Natural killer cell treated with Interleukin-12 subunit alpha and Interleukin-12 subunit beta and Interleukin-15 and Interleukin-18, amount 100 ng/mL, for 72 hours (primary cell): ENCODE data around the gene KRT20. TPM values are rescaled to one million over a fixed set of nuclear protein-coding genes. Genes with fewer than 3 reads are reported as not detected.
"Not testable (repeated sequence)": the region's sequence is repeated elsewhere in the genome, so short reads cannot be mapped to it uniquely, and the experiment has no call there.

Experiments used
- ATAC-seq, 2 donors: fragments of 150-1000 bp; cut with Tn5 transposase in 1 of 2; sonication (Bioruptor Pico), chemical (Tn5 transposase) in 1 of 2; 2 replicates each; pipeline ENCODE4 v1.10.0; 2021
- DNase-seq: peaks from one replicate; pipeline ENCODE4 v3.0.0; 2022; ENCODE audit warnings: low spot score
- H3K27ac Mint-ChIP-seq, 2 donors: 1 replicate in 1 of 2; 2 replicates in 1 of 2; pipeline ENCODE4 v1.8.0; 2022; ENCODE audit warnings: mixed read lengths in 2 of 2, mild to moderate bottlenecking in 1 of 2, moderate library complexity in 1 of 2
- H3K27me3 Mint-ChIP-seq, 2 donors: 1 replicate in 1 of 2; 2 replicates in 1 of 2; pipeline ENCODE4 v1.8.0; 2022; ENCODE audit warnings: mixed read lengths in 2 of 2
- H3K36me3 Mint-ChIP-seq: one replicate; pipeline ENCODE4 v1.8.0; 2022; ENCODE audit warnings: mixed read lengths
- H3K4me1 Mint-ChIP-seq, 2 donors: 1 replicate in 1 of 2; 2 replicates in 1 of 2; pipeline ENCODE4 v1.8.0; 2022; ENCODE audit warnings: low read depth in 2 of 2, mixed read lengths in 2 of 2, mild to moderate bottlenecking in 1 of 2
- H3K4me3 Mint-ChIP-seq: one replicate; pipeline ENCODE4 v1.8.0; 2022; ENCODE audit warnings: mixed read lengths
- H3K9me3 Mint-ChIP-seq: 2 replicates; pipeline ENCODE4 v1.8.0; 2022; ENCODE audit warnings: mixed read lengths
- total RNA-seq, 2 donors: library from RNA; stranded (reverse); gene quantifications; one replicate each; pipeline ENCODE4 v1.2.3, GENCODE V29; 2022

Gene KRT20
- total RNA-seq, 2 donors from 2014 or later: not detected

- no peak overlapping the region for H3K27ac Mint-ChIP-seq
- H3K27me3 Mint-ChIP-seq: peaks cover 13 to 24% of the 10 kb centered on the region in 2 donors
- DNase-seq (no peak), ATAC-seq (no peak)
- no peaks in the 10 kb centered on the region for H3K36me3 Mint-ChIP-seq
- H3K4me1 Mint-ChIP-seq: no peaks in the 10 kb centered on the region
- no peak overlapping the region for H3K4me3 Mint-ChIP-seq
- no peaks in the 10 kb centered on the region for H3K9me3 Mint-ChIP-seq
Measured at GRCh38 chr17:40883031-40883430, 2.0 kb downstream of the KRT20 start.

- no peak overlapping the region for H3K4me3 Mint-ChIP-seq
- DNase-seq (no peak), ATAC-seq (no peak)
- no peaks in the 10 kb centered on the region for H3K4me1 Mint-ChIP-seq
- H3K36me3 Mint-ChIP-seq: no peaks in the 10 kb centered on the region
- H3K27me3 Mint-ChIP-seq: peaks cover 12 to 35% of the 10 kb centered on the region in 2 donors
- H3K9me3 Mint-ChIP-seq: no peaks in the 10 kb centered on the region
- no peak overlapping the region for H3K27ac Mint-ChIP-seq
Measured at GRCh38 chr17:40879026-40879425, 6.0 kb downstream of the KRT20 start.

GRCh38 chr17:40878044-40878443 is 7.0 kb downstream of the KRT20 start:
- no peaks in the 10 kb centered on the region for H3K9me3 Mint-ChIP-seq
- no peak overlapping the region for H3K4me3 Mint-ChIP-seq
- H3K36me3 Mint-ChIP-seq: no peaks in the 10 kb centered on the region
- H3K27ac Mint-ChIP-seq: no peak overlapping the region
- ATAC-seq (no peak), DNase-seq (no peak)
- H3K27me3 Mint-ChIP-seq: peaks cover 7 to 32% of the 10 kb centered on the region in 2 donors
- H3K4me1 Mint-ChIP-seq: no peaks in the 10 kb centered on the region

- Mint-ChIP-seq H3K27ac (no peak overlapping the region), H3K9me3 (no peaks in the 10 kb centered on the region), H3K27me3 (peaks cover 13 to 43% of the 10 kb centered on the region in 2 donors), H3K4me1 (no peaks in the 10 kb centered on the region), H3K4me3 (no peak overlapping the region), H3K36me3 (no peaks in the 10 kb centered on the region)
- ATAC-seq (no peak), DNase-seq (no peak)
Measured at GRCh38 chr17:40873801-40874200, 11.2 kb downstream of the KRT20 start.

GRCh38 chr17:40873255-40873654 is 11.8 kb downstream of the KRT20 start:
- H3K27ac Mint-ChIP-seq: no peak overlapping the region
- H3K36me3 Mint-ChIP-seq: no peaks in the 10 kb centered on the region
- H3K9me3 Mint-ChIP-seq: no peaks in the 10 kb centered on the region
- H3K4me3 Mint-ChIP-seq: no peak overlapping the region
- H3K27me3 Mint-ChIP-seq: peaks cover 14 to 43% of the 10 kb centered on the region in 2 donors
- ATAC-seq: no peak
- DNase-seq: no peak
- H3K4me1 Mint-ChIP-seq: no peaks in the 10 kb centered on the region

- Mint-ChIP-seq H3K9me3 (no peaks in the 10 kb centered on the region), H3K4me3 (no peak overlapping the region), H3K4me1 (no peaks in the 10 kb centered on the region), H3K27ac (no peak overlapping the region), H3K27me3 (peaks cover 17 to 40% of the 10 kb centered on the region in 2 donors), H3K36me3 (no peaks in the 10 kb centered on the region)
- ATAC-seq (no peak), DNase-seq (no peak)
Measured at GRCh38 chr17:40872416-40872815, 12.6 kb downstream of the KRT20 start.

- no peak overlapping the region for H3K4me3 Mint-ChIP-seq
- no peaks in the 10 kb centered on the region for H3K36me3 Mint-ChIP-seq
- ATAC-seq: no peak
Measured at GRCh38 chr17:40871316-40871715, 13.7 kb downstream of the KRT20 start.

GRCh38 chr17:40870136-40870535 is 14.9 kb downstream of the KRT20 start:
- Mint-ChIP-seq H3K27ac (no peak overlapping the region), H3K36me3 (no peaks in the 10 kb centered on the region), H3K9me3 (no peaks in the 10 kb centered on the region), H3K4me1 (no peaks in the 10 kb centered on the region), H3K4me3 (no peak overlapping the region), H3K27me3 (peaks cover 24 to 28% of the 10 kb centered on the region in 2 donors)
- DNase-seq (no peak), ATAC-seq (no peak)

More at GRCh38 chr17:40871316-40871715, 13.7 kb downstream of the KRT20 start:
- peaks cover 24 to 33% of the 10 kb centered on the region in 2 donors for H3K27me3 Mint-ChIP-seq
- H3K9me3 Mint-ChIP-seq: no peaks in the 10 kb centered on the region
- DNase-seq: no peak
- H3K27ac Mint-ChIP-seq: no peak overlapping the region
- H3K4me1 Mint-ChIP-seq: no peaks in the 10 kb centered on the region

GRCh38 chr17:40866838-40867237 is 18.2 kb downstream of the KRT20 start, which contains the start of gene KRT12:
Gene KRT12, minus strand, starts transcription at chr17:40867223. Its CDS starts 37 bp downstream, at chr17:40867186.
- H3K9me3 Mint-ChIP-seq: no peaks in the 10 kb centered on the region
- no peak within 1 kb of the TSS for H3K4me3 Mint-ChIP-seq
- no peak for DNase-seq
- H3K36me3 Mint-ChIP-seq: no peaks in the 10 kb centered on the region
- H3K4me1 Mint-ChIP-seq: no peaks in the 10 kb centered on the region
- ATAC-seq: no peak
- H3K27ac Mint-ChIP-seq: no peak within 1 kb of the TSS
- H3K27me3 Mint-ChIP-seq: peaks cover 9 to 23% of the 10 kb centered on the region in 2 donors

GRCh38 chr17:40864661-40865390 is 20.2 kb downstream of the KRT20 start:
- peaks cover 13 to 26% of the 10 kb centered on the region in 2 donors for H3K27me3 Mint-ChIP-seq
- no peaks in the 10 kb centered on the region for H3K36me3 Mint-ChIP-seq
- H3K9me3 Mint-ChIP-seq: no peaks in the 10 kb centered on the region
- H3K27ac Mint-ChIP-seq: no peak overlapping the region
- ATAC-seq (no peak), DNase-seq (no peak)
- H3K4me1 Mint-ChIP-seq: no peaks in the 10 kb centered on the region
- H3K4me3 Mint-ChIP-seq: no peak overlapping the region

GRCh38 chr17:40862985-40863733 is 21.9 kb downstream of the KRT20 start:
- H3K27me3 Mint-ChIP-seq: peaks cover 26 to 31% of the 10 kb centered on the region in 2 donors
- no peaks in the 10 kb centered on the region for H3K9me3 Mint-ChIP-seq
- no peaks in the 10 kb centered on the region for H3K4me1 Mint-ChIP-seq
- ATAC-seq (no peak), DNase-seq (no peak)
- H3K36me3 Mint-ChIP-seq: no peaks in the 10 kb centered on the region
- no peak overlapping the region for H3K27ac Mint-ChIP-seq
- H3K4me3 Mint-ChIP-seq: no peak overlapping the region

GRCh38 chr17:40859536-40859935 is 25.5 kb downstream of the KRT20 start:
- Mint-ChIP-seq H3K4me3 (no peak overlapping the region), H3K4me1 (no peaks in the 10 kb centered on the region), H3K27ac (no peak overlapping the region), H3K36me3 (no peaks in the 10 kb centered on the region), H3K9me3 (no peaks in the 10 kb centered on the region), H3K27me3 (peaks cover 23 to 26% of the 10 kb centered on the region in 2 donors)
- DNase-seq (no peak), ATAC-seq (no peak)

- not testable (repeated sequence) for DNase-seq, H3K27ac Mint-ChIP-seq, H3K4me3 Mint-ChIP-seq, H3K4me1 Mint-ChIP-seq, ATAC-seq, H3K9me3 Mint-ChIP-seq, H3K36me3 Mint-ChIP-seq
- H3K27me3 Mint-ChIP-seq: peaks cover 27 to 34% of the 10 kb centered on the region in 2 donors
Measured at GRCh38 chr17:40858667-40859066, 26.4 kb downstream of the KRT20 start.

- H3K4me3 Mint-ChIP-seq: no peak overlapping the region
- no peak for ATAC-seq
- peaks cover 30 to 41% of the 10 kb centered on the region in 2 donors for H3K27me3 Mint-ChIP-seq
- H3K27ac Mint-ChIP-seq: no peak overlapping the region
- DNase-seq: no peak
- no peaks in the 10 kb centered on the region for H3K9me3 Mint-ChIP-seq
- H3K36me3 Mint-ChIP-seq: no peaks in the 10 kb centered on the region
- no peaks in the 10 kb centered on the region for H3K4me1 Mint-ChIP-seq
Measured at GRCh38 chr17:40857535-40857934, 27.5 kb downstream of the KRT20 start.
